ENCODE results near the gene UBE2E2. TPM values are rescaled to one million over a fixed set of nuclear protein-coding genes. Genes with fewer than 3 reads are reported as not detected.

UBE2E2 gene
- polyA plus RNA-seq, 1 donor from 2014 or later = 19.8 TPM

DNA sequence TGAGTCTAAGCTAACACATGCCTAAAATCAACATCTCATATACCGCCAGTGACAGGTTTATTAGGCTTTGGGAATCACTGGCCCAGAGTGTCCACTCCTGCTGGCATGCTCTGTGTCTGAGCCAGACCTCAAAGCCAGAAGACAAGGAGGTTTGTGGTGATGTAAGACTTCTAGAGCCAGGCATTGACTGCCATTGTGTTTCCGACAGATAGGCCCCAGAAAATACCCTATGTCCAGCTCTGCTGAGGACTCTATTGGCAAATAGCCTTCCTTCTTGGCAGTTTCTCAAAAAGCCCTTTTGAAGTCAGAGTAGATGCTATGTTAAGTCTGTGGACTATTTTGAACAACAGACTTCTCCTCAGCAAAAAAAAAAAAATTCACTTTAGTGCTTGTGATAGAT lies 420.7 kb downstream of the UBE2E2 start:
- TF ChIP-seq SMC3 (conservative IDR thresholded peaks at IDR 0.05; ENCODE audit: poor library complexity) (no peak), MXI1 (conservative IDR thresholded peaks at IDR 0.05; ENCODE audit: poor library complexity, severe bottlenecking) (no peak), RAD21 (conservative IDR thresholded peaks at IDR 0.05) (no peak), EZH2 (IDR thresholded peaks at IDR 0.05; ENCODE audit: borderline replicate concordance, insufficient read depth, low read length, poor library complexity, severe bottlenecking) (no peak), POLR2AphosphoS5 (IDR thresholded peaks at IDR 0.05) (no peak), TAF1 (IDR thresholded peaks at IDR 0.05; ENCODE audit: low read depth) (no peak), EP300 (conservative IDR thresholded peaks at IDR 0.05; ENCODE audit: poor library complexity, severe bottlenecking) (no peak)
- TF ChIP-seq, protein P1, sequence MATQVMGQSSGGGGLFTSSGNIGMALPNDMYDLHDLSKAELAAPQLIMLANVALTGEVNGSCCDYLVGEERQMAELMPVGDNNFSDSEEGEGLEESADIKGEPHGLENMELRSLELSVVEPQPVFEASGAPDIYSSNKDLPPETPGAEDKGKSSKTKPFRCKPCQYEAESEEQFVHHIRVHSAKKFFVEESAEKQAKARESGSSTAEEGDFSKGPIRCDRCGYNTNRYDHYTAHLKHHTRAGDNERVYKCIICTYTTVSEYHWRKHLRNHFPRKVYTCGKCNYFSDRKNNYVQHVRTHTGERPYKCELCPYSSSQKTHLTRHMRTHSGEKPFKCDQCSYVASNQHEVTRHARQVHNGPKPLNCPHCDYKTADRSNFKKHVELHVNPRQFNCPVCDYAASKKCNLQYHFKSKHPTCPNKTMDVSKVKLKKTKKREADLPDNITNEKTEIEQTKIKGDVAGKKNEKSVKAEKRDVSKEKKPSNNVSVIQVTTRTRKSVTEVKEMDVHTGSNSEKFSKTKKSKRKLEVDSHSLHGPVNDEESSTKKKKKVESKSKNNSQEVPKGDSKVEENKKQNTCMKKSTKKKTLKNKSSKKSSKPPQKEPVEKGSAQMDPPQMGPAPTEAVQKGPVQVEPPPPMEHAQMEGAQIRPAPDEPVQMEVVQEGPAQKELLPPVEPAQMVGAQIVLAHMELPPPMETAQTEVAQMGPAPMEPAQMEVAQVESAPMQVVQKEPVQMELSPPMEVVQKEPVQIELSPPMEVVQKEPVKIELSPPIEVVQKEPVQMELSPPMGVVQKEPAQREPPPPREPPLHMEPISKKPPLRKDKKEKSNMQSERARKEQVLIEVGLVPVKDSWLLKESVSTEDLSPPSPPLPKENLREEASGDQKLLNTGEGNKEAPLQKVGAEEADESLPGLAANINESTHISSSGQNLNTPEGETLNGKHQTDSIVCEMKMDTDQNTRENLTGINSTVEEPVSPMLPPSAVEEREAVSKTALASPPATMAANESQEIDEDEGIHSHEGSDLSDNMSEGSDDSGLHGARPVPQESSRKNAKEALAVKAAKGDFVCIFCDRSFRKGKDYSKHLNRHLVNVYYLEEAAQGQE (IDR thresholded peaks at IDR 0.05; ENCODE audit: borderline replicate concordance) = no peak
- TF ChIP-seq, protein P2, sequence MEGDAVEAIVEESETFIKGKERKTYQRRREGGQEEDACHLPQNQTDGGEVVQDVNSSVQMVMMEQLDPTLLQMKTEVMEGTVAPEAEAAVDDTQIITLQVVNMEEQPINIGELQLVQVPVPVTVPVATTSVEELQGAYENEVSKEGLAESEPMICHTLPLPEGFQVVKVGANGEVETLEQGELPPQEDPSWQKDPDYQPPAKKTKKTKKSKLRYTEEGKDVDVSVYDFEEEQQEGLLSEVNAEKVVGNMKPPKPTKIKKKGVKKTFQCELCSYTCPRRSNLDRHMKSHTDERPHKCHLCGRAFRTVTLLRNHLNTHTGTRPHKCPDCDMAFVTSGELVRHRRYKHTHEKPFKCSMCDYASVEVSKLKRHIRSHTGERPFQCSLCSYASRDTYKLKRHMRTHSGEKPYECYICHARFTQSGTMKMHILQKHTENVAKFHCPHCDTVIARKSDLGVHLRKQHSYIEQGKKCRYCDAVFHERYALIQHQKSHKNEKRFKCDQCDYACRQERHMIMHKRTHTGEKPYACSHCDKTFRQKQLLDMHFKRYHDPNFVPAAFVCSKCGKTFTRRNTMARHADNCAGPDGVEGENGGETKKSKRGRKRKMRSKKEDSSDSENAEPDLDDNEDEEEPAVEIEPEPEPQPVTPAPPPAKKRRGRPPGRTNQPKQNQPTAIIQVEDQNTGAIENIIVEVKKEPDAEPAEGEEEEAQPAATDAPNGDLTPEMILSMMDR (IDR thresholded peaks at IDR 0.05; ENCODE audit: poor library complexity, severe bottlenecking) = no peak
- no peaks in the 10 kb centered on the region for H3K27me3 ChIP-seq (ENCODE audit: insufficient read depth, low read depth, low read length)
- no peaks in the 10 kb centered on the region for H3K9me3 ChIP-seq (ENCODE audit: low read length)
- H3K36me3 ChIP-seq (ENCODE audit: insufficient read depth, low read length) = no peaks in the 10 kb centered on the region
- H3F3A ChIP-seq (ENCODE audit: insufficient read depth, low read length, poor library complexity, severe bottlenecking) = no peaks in the 10 kb centered on the region
- no peak overlapping the region for H3K9ac ChIP-seq (ENCODE audit: low read length)
- H3K9me2 ChIP-seq (ENCODE audit: insufficient read depth, low read length) = no peaks in the 10 kb centered on the region
- no peak overlapping the region for H3K4me3 ChIP-seq (ENCODE audit: low read length)
- no peak overlapping the region for H3K27ac ChIP-seq (ENCODE audit: low read length)
- no peaks in the 10 kb centered on the region for H3K79me2 ChIP-seq (replicated peaks; ENCODE audit: insufficient read depth, low read length)
- H3K4me2 ChIP-seq (ENCODE audit: low read length) = no peak overlapping the region
- H2AFZ ChIP-seq (ENCODE audit: low read depth, low read length) = no peak overlapping the region
- no peaks in the 10 kb centered on the region for H4K20me1 ChIP-seq (ENCODE audit: insufficient read depth)

DNA sequence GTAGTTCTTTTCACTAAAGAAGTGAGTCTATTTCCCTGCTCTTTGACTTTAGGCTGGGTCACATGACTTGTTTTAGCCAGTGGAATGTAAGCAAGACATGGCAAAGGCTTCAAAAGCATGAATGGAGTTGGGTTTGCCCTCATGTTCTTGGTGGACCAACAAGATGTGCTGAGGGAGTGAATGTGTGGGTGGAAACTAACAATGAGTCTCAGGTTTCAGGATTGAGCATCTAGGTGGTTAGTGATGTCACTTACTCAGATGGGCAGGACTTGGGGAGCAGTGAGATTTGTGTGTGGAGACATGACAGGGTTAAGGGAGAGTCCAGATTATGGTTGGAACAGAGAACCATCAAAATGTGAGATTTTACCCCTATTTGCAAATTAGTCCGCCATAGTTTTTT lies 421.2 kb downstream of the UBE2E2 start:
- no peaks in the 10 kb centered on the region for H3K9me3 ChIP-seq (ENCODE audit: low read length)
- H2AFZ ChIP-seq (ENCODE audit: low read depth, low read length) = no peak overlapping the region
- no peaks in the 10 kb centered on the region for H3K36me3 ChIP-seq (ENCODE audit: insufficient read depth, low read length)
- H3K27ac ChIP-seq (ENCODE audit: low read length) = no peak overlapping the region
- H3K4me3 ChIP-seq (ENCODE audit: low read length) = no peak overlapping the region
- no peak overlapping the region for H3K4me2 ChIP-seq (ENCODE audit: low read length)
- H3K9ac ChIP-seq (ENCODE audit: low read length) = no peak overlapping the region
- H3K27me3 ChIP-seq (ENCODE audit: insufficient read depth, low read depth, low read length) = no peaks in the 10 kb centered on the region
- no peaks in the 10 kb centered on the region for H4K20me1 ChIP-seq (ENCODE audit: insufficient read depth)
- no peaks in the 10 kb centered on the region for H3K79me2 ChIP-seq (replicated peaks; ENCODE audit: insufficient read depth, low read length)
- TF ChIP-seq RAD21 (conservative IDR thresholded peaks at IDR 0.05) (no peak), EZH2 (IDR thresholded peaks at IDR 0.05; ENCODE audit: borderline replicate concordance, insufficient read depth, low read length, poor library complexity, severe bottlenecking) (no peak), MXI1 (conservative IDR thresholded peaks at IDR 0.05; ENCODE audit: poor library complexity, severe bottlenecking) (no peak)
- no peaks in the 10 kb centered on the region for H3F3A ChIP-seq (ENCODE audit: insufficient read depth, low read length, poor library complexity, severe bottlenecking)
- no peaks in the 10 kb centered on the region for H3K9me2 ChIP-seq (ENCODE audit: insufficient read depth, low read length)

DNA sequence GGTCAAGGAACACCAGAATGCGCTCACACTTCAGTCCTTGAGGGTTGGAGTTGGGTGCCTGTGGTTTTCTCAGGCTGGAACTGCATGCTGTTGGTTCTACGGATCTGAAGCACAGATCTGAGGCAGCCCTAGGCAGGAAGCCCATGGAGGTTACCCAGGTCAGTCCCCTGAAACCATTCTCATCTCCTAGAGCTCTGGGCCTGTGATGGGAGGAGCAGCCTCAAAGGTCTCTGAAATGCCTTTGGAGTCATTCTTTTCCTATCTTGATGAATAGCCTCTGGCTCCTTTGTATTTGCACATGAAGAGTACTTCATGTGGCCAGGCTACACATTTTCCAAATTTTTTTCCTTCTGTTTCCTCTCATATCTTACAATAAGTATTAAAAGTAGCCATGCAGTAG lies 423.3 kb downstream of the UBE2E2 start:
- no peaks in the 10 kb centered on the region for H3K36me3 ChIP-seq (ENCODE audit: insufficient read depth, low read length)

More for the DNA sequence above, 423.3 kb downstream of the UBE2E2 start:
- Histone ChIP-seq H3F3A (ENCODE audit: insufficient read depth, low read length, poor library complexity, severe bottlenecking) (no peaks in the 10 kb centered on the region), H3K9me3 (ENCODE audit: low read length) (no peaks in the 10 kb centered on the region), H3K9me2 (ENCODE audit: insufficient read depth, low read length) (no peaks in the 10 kb centered on the region), H3K4me2 (ENCODE audit: low read length) (no peak overlapping the region), H3K4me3 (ENCODE audit: low read length) (no peak overlapping the region), H3K27me3 (ENCODE audit: insufficient read depth, low read depth, low read length) (no peaks in the 10 kb centered on the region), H2AFZ (ENCODE audit: low read depth, low read length) (no peak overlapping the region), H3K9ac (ENCODE audit: low read length) (no peak overlapping the region), H4K20me1 (ENCODE audit: insufficient read depth) (no peaks in the 10 kb centered on the region), H3K27ac (ENCODE audit: low read length) (no peak overlapping the region), H3K79me2 (replicated peaks; ENCODE audit: insufficient read depth, low read length) (no peaks in the 10 kb centered on the region)
- TF ChIP-seq EP300 (conservative IDR thresholded peaks at IDR 0.05; ENCODE audit: poor library complexity, severe bottlenecking) = no peak
- TF ChIP-seq MXI1 (conservative IDR thresholded peaks at IDR 0.05; ENCODE audit: poor library complexity, severe bottlenecking) = no peak
- TF ChIP-seq TAF1 (IDR thresholded peaks at IDR 0.05; ENCODE audit: low read depth) = no peak
- no peak for TF ChIP-seq RAD21 (conservative IDR thresholded peaks at IDR 0.05)
- TF ChIP-seq, protein P1 (IDR thresholded peaks at IDR 0.05; ENCODE audit: borderline replicate concordance) = no peak
- no peak for TF ChIP-seq SMC3 (conservative IDR thresholded peaks at IDR 0.05; ENCODE audit: poor library complexity)
- TF ChIP-seq, protein P2 (IDR thresholded peaks at IDR 0.05; ENCODE audit: poor library complexity, severe bottlenecking) = no peak
